GM18867 (cell line): ENCODE results near the gene LRFN2.

ENCODE experiments used
- ATAC-seq: cut with Tn5 transposase; IDR thresholded peaks from one replicate; pipeline ENCODE4 v1.9.1; 2021; ENCODE audit warnings: mild to moderate bottlenecking, moderate library complexity; ENCODE audit not compliant: unreplicated experiment

Gene LRFN2

GRCh38 chr6:40586369-40587201 is 579 bp downstream of the LRFN2 start:
- no peak for ATAC-seq

GRCh38 chr6:40585651-40586269 is 1.4 kb downstream of the LRFN2 start:
- ATAC-seq: no peak

GRCh38 chr6:40585223-40585622 is 1.9 kb downstream of the LRFN2 start:
- ATAC-seq: no peak

- no peak for ATAC-seq
These were observed 2.4 kb downstream of the LRFN2 start for GRCh38 chr6:40584741-40585140.

DNA sequence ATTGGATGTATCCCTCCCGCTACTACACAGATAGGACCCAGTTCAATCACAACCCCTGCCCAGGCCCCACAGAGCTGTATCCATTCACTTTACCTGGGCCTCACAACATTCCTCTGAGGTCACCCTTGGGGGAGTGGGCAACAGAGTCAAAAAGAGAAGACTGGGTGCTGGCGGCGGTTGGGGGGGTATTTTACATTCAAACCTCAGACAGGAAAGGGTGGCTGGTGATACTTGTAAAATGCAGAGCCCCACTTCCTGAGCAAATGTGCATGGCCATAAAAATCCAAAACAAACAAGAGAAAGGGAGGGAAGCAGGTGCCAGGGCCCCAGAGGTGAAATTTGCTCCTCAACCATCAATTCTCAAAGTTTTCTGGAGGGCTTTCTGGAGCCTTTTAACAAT is 3.5 kb downstream of the LRFN2 start:
- no peak for ATAC-seq

GRCh38 chr6:40582892-40583291 is 4.3 kb downstream of the LRFN2 start:
- ATAC-seq: no peak

DNA sequence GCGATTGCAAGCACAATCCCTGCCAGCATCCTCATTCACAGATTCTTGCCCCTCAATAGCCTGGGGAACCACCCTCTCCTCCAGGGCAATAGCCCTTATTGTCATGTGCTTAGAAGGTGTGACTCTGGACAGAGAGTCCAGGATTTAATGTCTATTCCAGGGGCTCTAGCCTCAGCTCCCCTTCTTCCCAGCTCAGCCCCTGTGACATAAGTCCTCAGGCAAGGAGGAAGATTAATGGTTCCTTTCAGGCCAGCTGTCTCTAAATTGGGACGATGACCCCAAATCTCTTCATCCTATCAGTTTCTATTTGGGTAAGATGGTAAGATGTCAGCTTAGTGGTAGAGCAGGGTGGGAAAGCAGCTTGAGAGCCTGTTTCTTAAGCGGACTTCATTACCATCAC is 8.1 kb downstream of the LRFN2 start:
- no peak for ATAC-seq

- no peak for ATAC-seq
These were observed 9.5 kb downstream of the LRFN2 start for GRCh38 chr6:40577672-40578071.

- ATAC-seq: peak; percentile 55
These were observed 13.9 kb downstream of the LRFN2 start for GRCh38 chr6:40573221-40573620.

DNA sequence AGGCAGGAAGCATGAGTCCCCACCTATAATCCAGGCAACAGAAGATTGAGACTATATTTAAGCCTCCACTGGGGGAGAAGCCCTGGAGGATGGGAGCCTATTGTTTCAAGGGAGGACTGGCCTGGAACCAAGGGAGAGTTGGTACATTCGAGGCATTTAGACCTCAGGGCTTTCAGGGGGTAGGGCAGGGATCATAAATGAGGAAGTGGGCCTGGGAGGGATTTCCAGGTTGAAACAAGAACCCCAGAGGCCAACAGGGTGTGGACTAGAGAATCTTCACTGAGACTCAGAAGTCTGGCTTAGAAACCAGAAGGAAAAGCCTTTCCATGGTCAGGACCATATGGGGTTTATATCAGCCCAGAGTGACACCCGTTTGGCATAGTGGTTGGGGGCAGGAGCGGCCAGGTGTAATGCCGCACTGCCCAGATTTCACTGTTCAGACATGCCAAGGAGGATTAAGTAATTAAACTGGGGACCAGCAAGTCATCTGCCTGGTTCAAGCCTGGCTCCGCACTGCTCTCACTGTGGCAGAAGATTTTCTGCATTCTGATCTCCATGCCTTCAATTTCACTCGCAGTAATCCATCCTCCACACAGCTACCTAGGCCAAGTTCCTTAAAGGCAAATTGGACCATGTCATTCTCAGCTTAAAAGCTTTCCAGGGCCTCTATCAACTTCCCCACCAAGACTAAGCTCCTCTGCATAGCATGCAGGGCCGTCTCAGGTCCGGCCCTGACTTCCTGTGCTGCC is 17.8 kb downstream of the LRFN2 start:
- ATAC-seq: no peak

- no peak for ATAC-seq
These were observed 19.0 kb downstream of the LRFN2 start for GRCh38 chr6:40568062-40568708.

- ATAC-seq: no peak
These were observed 24.1 kb downstream of the LRFN2 start for GRCh38 chr6:40563111-40563510.

- ATAC-seq: no peak
These were observed 28.1 kb downstream of the LRFN2 start for GRCh38 chr6:40559056-40559455.

DNA sequence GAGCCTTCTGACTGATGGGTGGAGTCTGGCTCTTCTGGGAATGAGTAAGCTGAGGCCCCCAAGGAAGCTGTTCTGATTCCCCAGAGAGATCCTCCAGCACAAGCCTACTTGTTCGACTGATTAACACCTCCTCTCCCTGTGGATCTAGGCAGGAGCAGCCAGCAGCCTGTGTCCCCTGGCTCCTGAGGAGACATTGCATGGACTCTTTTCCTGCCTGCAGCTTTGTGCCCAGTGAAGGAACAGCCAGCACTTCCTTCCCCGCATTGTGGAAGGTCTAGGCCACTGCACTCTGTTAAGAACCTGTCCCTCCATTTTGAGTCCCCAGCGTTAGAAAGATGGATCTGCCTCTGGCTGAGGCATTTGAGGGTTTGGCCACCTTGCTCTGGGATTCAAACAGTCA is 29.1 kb downstream of the LRFN2 start:
- ATAC-seq: no peak

DNA sequence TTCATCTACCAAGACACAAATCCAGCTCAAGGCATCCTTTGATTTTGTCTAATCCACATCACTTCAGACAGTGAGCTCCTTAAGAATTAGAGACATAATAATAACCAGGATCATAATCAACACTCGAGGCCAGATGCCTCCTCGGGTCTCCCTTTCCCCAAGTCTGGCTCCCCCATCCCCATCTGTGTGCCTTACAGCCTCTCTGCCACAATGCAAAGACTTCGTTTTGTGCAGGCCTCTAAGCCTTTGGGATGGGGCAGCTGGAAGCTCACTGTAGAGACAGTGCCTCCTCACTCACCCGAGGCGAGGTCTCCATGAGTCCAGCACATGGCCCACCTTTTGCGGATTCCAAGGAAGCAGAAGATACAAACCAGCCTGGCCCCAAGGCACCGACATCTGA is 30.3 kb downstream of the LRFN2 start:
- ATAC-seq: no peak

GRCh38 chr6:40556023-40556422 is 31.1 kb downstream of the LRFN2 start:
- no peak for ATAC-seq

DNA sequence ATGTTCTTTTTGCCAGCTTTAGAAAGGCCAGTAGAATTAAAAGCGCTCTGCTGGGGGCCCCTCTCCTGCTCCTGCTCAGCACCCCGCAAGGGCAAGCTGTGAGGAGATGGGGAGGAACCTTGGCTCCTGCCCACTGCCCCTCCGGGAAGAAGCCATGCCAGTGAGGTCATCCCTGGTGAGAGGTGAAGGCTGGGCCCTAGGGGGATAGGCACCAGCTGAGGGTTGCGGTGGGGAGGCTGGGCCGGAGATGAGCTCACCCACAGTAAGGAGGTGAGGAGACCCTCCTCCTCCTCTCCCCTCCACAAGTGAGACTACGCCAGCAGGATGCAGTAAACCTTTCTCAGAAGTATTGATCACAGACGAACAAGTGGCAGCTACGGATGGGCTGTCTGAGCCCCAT is 32.1 kb downstream of the LRFN2 start:
- ATAC-seq: no peak

DNA sequence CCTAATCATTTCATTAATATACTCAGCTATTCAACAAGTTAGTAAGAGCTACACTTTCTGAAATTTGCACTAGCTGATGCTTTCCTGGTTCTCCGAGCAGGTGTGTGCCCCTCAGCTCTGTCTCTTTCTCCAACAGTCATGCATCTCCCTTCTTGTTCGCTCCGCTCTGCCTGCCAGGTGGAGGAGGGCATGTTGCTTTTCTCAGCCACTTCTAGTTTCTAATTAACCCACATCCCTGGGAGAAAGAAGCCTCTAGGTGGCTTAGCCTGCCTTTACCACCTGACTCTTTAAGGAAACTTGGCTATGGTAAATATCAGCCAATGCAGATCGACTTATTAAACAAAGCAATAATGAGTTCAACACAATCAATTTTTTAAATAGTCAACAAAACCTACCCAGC is 34.2 kb downstream of the LRFN2 start:
- ATAC-seq: no peak

DNA sequence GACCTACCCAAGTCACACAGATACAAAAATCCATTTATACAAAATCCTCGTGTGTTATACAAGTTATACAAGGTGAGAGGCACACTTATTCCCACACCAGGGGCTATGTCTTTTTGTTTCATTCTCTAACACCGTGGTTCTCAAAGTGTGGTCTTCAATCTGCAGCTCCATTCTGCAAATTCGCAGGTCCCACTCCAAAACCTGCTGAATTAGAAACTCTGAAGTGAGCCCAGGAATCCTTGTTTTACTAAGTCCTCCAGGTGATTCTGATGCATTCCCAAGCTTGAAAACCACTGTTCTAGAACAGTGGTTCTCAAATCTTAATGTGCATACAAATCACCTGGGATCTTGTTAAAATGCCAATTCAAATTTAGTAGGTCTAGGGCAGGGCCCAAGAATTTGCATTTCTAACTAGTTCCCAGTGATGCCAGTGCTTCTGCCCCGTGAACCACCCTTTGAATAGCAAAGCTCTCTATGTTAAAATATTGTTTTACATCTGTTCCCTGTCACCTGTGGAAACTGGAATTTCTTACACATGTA is 35.1 kb downstream of the LRFN2 start:
- no peak for ATAC-seq

DNA sequence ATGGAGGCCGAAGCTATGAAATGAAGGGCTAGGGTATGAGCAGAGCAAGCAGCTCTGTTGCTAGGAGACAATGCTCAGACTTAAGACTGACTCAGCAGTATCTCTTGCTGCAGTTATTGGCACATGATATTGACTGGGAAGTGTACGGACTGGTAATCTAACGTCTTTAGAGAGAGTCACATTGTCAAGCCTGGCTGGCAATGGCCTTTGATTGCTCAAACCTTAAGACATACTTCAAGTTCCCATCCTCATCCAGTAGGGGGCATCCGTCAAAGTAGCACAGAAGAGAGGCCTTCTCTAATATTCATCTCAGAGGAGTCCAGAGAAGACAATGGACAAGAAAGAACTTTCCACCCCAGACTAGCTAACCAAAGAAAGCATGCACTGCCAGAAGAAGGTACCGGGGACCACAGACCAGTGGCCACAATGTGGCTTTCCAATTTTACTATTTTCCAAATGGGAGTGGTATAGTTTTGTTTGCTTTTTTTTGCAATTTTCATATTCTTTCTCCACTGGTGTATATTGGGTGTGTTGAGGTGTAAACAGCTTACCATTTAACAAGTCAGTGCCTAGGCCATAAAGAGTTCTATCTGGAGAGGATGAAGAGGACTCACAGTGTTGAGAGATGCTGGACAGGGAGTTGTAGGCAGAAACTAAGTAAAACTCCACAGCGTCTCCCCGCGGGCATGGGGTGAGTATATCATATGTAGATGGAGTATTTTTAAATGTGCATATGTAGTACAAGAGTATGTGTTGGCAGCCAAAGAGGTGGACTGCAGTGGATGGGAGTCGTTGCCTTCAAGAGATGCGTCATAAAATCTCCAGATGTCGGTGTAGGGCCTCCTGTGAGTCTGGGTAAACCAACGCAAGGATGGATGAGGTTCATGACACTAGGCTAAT is 36.7 kb downstream of the LRFN2 start:
- no peak for ATAC-seq
